Measurements from ENCODE around the gene RRAS2.

GRCh38 chr11:14334192-14334591 lies 24.8 kb downstream of the RRAS2 start:
- TF ChIP-seq CTCF (IDR thresholded peaks at IDR 0.05) (no peak), POLR2A (IDR thresholded peaks at IDR 0.05) (no peak)

Data from gastroesophageal sphincter (tissue), 3 donors.